ENCODE data around the gene OR10A7.
"Not testable (repeated sequence)": the region's sequence is repeated elsewhere in the genome, so short reads cannot be mapped to it uniquely, and the experiment has no call there.

DNA sequence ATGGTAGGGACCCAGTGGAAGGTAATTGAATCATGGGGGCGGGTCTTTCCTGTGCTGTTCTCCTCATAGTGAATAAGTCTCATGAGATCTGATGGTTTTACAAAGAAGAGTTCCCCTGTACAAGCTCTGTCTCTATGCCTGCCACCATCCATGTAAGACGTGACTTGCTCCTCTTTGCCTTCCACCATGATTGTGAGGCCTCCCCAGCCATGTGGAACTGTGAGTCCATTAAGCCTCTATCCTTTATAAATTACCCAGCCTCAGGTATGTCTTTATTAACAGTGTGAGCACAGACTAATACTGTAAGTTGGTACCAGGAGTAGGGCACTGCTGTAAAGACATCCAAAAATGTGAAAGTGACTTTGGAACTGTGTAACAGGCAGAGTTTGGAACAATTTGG, 49.0 kb upstream of the OR10A7 start:
- TF ChIP-seq EZH2, EZH2phosphoT487 (IDR thresholded peaks at IDR 0.05): not testable (repeated sequence)
- TF ChIP-seq, protein P1, sequence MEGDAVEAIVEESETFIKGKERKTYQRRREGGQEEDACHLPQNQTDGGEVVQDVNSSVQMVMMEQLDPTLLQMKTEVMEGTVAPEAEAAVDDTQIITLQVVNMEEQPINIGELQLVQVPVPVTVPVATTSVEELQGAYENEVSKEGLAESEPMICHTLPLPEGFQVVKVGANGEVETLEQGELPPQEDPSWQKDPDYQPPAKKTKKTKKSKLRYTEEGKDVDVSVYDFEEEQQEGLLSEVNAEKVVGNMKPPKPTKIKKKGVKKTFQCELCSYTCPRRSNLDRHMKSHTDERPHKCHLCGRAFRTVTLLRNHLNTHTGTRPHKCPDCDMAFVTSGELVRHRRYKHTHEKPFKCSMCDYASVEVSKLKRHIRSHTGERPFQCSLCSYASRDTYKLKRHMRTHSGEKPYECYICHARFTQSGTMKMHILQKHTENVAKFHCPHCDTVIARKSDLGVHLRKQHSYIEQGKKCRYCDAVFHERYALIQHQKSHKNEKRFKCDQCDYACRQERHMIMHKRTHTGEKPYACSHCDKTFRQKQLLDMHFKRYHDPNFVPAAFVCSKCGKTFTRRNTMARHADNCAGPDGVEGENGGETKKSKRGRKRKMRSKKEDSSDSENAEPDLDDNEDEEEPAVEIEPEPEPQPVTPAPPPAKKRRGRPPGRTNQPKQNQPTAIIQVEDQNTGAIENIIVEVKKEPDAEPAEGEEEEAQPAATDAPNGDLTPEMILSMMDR (IDR thresholded peaks at IDR 0.05) = not testable (repeated sequence)
